Loucy (cell line): Measurements from ENCODE around the gene KIFC1.

ENCODE experiments used
- CTCF ChIP-seq: fragments of 200-600 bp; sonication (generic); conservative IDR thresholded peaks from 2 replicates; pipeline ENCODE4 v1.5.1; 2014; ENCODE audit warnings: mild to moderate bottlenecking, antibody characterized with exemption, low read length
- EZH2phosphoT487 ChIP-seq: fragments of 200-600 bp; IDR thresholded peaks from 2 replicates; pipeline ENCODE4 v1.6.1; 2018; ENCODE audit warnings: antibody characterized with exemption, mild to moderate bottlenecking, moderate library complexity, borderline replicate concordance

DNA sequence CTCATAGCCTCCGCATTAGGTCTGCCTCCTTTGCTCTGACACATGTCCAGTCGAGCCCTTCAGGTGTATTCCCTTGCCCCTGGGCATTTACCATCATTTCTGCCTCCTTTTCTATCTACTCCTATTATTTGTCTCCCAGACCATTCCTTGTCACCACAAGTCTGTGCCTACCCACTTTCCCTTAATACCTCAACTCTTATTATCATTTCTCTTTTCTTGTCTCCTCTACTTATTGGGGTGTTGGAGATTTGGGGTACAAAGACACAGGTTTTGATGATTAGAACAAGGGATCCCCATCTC lies 29.7 kb downstream of the KIFC1 start:
- no peak for TF ChIP-seq CTCF
- no peak for TF ChIP-seq EZH2phosphoT487
